ENCODE results near the gene MAPKAP1. TPM values are rescaled to one million over a fixed set of nuclear protein-coding genes. Genes with fewer than 3 reads are reported as not detected.

The MAPKAP1 gene
- total and polyA plus RNA-seq, 2 of the 13 experiments (the other 11 are each of a cell fraction or from before 2014, with no cell fraction given) = 45.0 to 64.3 TPM

DNA sequence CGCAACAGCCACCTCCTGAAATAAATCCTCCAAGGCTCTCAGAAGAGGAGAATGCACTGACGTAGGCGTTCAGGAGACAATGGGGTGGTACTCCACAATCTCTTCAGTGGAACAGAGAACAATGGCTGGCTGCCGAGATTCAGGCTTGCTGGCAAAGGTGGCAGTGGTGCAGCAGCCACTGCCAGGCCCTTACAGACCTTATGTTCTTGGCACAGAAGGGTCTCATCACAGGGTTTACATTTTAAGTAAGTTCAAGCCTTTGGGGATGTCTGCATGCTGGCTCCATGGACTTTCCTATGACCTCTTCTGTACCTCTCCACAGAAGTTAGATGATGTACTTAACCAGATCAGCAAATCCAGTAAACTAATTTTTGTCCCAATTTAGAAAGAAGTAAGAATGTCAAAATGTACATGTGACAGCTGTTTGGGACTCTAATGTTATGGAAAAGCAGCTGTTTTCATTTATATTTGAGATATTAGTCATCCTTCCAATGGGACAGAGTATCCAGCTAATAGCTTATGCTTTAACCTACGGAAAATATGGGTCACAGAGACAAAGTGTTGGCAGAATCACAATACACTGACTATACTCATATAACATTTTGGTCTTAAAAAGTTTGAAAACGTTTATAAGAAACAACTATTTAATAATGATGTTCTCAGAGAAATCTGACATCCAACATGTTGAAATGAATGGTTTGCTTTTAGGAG is 180.9 kb downstream of the MAPKAP1 start (continued):
- TF ChIP-seq NFKB2 (CRISPR knock-in tag; IDR thresholded peaks at IDR 0.05; ENCODE audit: borderline replicate concordance) (no peak), ARNT (IDR thresholded peaks at IDR 0.05) (no peak)
- TF ChIP-seq, protein P1, sequence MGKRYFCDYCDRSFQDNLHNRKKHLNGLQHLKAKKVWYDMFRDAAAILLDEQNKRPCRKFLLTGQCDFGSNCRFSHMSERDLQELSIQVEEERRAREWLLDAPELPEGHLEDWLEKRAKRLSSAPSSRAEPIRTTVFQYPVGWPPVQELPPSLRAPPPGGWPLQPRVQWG (CRISPR knock-in tag; IDR thresholded peaks at IDR 0.05; ENCODE audit: borderline replicate concordance, low read depth) = no peak

DNA sequence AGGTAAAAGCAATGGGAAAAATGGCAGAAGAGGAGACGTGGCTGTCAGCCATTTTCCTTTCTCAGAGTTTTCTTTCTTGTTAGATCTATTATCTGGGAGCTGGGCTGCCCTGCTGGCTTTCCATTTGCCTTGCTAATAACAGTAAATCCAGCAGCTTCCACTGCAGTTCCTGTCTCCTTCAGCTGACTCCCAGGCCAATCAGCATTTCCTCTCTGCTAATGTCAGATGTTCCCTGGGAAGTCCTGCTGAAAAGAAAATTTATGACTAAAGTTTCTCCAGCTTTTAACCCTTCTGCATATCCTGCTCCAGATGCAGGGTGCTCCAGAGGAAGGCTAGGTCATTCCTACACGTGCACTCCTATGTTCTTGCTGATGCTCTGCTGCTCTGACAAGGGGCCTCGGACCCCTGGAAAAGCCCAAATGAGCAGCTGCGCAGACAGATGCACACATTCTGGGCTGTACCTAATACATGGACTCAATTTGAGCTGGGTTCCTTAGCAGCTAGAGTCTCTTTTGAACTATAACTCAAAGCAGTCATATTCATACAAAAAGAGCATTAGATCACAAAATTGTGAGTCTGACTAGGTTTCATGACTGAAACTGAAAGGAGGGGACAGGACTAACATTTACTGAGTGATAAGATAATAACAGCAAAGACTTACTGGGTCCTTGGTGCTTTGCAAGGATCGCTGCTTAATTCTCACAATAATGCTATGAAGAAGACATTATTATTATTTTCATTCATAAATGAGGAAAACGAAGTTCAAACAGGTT is 182.2 kb downstream of the MAPKAP1 start:
- Histone ChIP-seq H3K27me3 (ENCODE audit: control insufficient read depth in 1 of 2, insufficient read depth in 2 of 2, low read length in 2 of 2) (no peaks in the 10 kb centered on the region), H3K9ac (ENCODE audit: insufficient read depth, low read depth, low read length) (no peak overlapping the region), H3K4me3 (replicated peaks in 1 of 3; ENCODE audit: insufficient read depth in 1 of 3, low read depth in 2 of 3, low read length in 3 of 3) (no peak overlapping the region), H3K36me3 (replicated peaks in 1 of 2; ENCODE audit: control insufficient read depth in 1 of 2, insufficient read depth in 2 of 2, low read length in 2 of 2) (0 out of 5 replicates have a peak, but pooled peaks cover 0 to 11% of the 10 kb centered on the region in 2 experiments), H3K9me3 (ENCODE audit: low read length) (no peaks in the 10 kb centered on the region), H4K20me1 (ENCODE audit: insufficient read depth, low read length) (no peaks in the 10 kb centered on the region), H3K79me2 (ENCODE audit: insufficient read depth, low read length) (no peaks in the 10 kb centered on the region), H3K4me1 (ENCODE audit: insufficient read depth, low read length) (no peaks in the 10 kb centered on the region), H3K4me2 (ENCODE audit: low read depth, low read length) (no peak overlapping the region), H3K27ac (ENCODE audit: extremely low read length, insufficient read depth, low read length) (no peak overlapping the region), H2AFZ (ENCODE audit: low read length) (no peak overlapping the region)
- ATAC-seq (no peak), FAIRE-seq (no peak), DNase-seq (ENCODE audit: low spot score) (no peak)
- intact Hi-C loops (cut with micrococcal nuclease; ENCODE audit: unreplicated experiment) (no loop called here), in situ Hi-C loops (cut with HindIII; ENCODE audit: extremely low pct_ligation_motif_present, low pct_unique_long_range_greater_than_20kb) (no loop called here)
- ChIA-PET CTCF (ENCODE audit: low intra/inter-chr PET ratio, low total read pairs) (no interaction called here), POLR2A (no interaction called here)
- 96% methylated on average over 6 of the region's 6 CpGs for WGBS (ENCODE audit: low lambda C conversion rate)
- BruUV-seq (replicated peaks) = no TSS peak
- TF ChIP-seq, protein P2, sequence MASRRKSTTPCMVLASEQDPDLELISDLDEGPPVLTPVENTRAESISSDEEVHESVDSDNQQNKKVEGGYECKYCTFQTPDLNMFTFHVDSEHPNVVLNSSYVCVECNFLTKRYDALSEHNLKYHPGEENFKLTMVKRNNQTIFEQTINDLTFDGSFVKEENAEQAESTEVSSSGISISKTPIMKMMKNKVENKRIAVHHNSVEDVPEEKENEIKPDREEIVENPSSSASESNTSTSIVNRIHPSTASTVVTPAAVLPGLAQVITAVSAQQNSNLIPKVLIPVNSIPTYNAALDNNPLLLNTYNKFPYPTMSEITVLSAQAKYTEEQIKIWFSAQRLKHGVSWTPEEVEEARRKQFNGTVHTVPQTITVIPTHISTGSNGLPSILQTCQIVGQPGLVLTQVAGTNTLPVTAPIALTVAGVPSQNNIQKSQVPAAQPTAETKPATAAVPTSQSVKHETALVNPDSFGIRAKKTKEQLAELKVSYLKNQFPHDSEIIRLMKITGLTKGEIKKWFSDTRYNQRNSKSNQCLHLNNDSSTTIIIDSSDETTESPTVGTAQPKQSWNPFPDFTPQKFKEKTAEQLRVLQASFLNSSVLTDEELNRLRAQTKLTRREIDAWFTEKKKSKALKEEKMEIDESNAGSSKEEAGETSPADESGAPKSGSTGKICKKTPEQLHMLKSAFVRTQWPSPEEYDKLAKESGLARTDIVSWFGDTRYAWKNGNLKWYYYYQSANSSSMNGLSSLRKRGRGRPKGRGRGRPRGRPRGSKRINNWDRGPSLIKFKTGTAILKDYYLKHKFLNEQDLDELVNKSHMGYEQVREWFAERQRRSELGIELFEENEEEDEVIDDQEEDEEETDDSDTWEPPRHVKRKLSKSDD (CRISPR knock-in tag; IDR thresholded peaks at IDR 0.05; ENCODE audit: low read depth) = no peak
- TF ChIP-seq GABPB1 (CRISPR knock-in tag; IDR thresholded peaks at IDR 0.05) (no peak), GTF3A (CRISPR knock-in tag; conservative IDR thresholded peaks at IDR 0.05) (no peak), ZNF274 (CRISPR knock-in tag; IDR thresholded peaks at IDR 0.05) (no peak), GFI1 (CRISPR knock-in tag; IDR thresholded peaks at IDR 0.05; ENCODE audit: borderline replicate concordance) (no peak)
- TF ChIP-seq, protein P3, sequence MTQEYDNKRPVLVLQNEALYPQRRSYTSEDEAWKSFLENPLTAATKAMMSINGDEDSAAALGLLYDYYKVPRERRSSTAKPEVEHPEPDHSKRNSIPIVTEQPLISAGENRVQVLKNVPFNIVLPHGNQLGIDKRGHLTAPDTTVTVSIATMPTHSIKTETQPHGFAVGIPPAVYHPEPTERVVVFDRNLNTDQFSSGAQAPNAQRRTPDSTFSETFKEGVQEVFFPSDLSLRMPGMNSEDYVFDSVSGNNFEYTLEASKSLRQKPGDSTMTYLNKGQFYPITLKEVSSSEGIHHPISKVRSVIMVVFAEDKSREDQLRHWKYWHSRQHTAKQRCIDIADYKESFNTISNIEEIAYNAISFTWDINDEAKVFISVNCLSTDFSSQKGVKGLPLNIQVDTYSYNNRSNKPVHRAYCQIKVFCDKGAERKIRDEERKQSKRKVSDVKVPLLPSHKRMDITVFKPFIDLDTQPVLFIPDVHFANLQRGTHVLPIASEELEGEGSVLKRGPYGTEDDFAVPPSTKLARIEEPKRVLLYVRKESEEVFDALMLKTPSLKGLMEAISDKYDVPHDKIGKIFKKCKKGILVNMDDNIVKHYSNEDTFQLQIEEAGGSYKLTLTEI (CRISPR knock-in tag; conservative IDR thresholded peaks at IDR 0.05) = no peak
- TF ChIP-seq, protein P4, sequence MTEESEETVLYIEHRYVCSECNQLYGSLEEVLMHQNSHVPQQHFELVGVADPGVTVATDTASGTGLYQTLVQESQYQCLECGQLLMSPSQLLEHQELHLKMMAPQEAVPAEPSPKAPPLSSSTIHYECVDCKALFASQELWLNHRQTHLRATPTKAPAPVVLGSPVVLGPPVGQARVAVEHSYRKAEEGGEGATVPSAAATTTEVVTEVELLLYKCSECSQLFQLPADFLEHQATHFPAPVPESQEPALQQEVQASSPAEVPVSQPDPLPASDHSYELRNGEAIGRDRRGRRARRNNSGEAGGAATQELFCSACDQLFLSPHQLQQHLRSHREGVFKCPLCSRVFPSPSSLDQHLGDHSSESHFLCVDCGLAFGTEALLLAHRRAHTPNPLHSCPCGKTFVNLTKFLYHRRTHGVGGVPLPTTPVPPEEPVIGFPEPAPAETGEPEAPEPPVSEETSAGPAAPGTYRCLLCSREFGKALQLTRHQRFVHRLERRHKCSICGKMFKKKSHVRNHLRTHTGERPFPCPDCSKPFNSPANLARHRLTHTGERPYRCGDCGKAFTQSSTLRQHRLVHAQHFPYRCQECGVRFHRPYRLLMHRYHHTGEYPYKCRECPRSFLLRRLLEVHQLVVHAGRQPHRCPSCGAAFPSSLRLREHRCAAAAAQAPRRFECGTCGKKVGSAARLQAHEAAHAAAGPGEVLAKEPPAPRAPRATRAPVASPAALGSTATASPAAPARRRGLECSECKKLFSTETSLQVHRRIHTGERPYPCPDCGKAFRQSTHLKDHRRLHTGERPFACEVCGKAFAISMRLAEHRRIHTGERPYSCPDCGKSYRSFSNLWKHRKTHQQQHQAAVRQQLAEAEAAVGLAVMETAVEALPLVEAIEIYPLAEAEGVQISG (CRISPR knock-in tag; IDR thresholded peaks at IDR 0.05) = no peak
- TF ChIP-seq, protein P5, sequence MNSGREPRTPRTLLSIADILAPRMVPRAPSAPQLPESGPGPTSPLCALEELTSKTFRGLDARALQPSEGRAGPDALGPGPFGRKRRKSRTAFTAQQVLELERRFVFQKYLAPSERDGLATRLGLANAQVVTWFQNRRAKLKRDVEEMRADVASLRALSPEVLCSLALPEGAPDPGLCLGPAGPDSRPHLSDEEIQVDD (CRISPR knock-in tag; IDR thresholded peaks at IDR 0.05; ENCODE audit: borderline replicate concordance) = no peak

All from HepG2 (cell line).